ENCODE data around the gene MAPKAPK2. TPM values are rescaled to one million over a fixed set of nuclear protein-coding genes. Genes with fewer than 3 reads are reported as not detected.

MAPKAPK2 gene
- total and polyA plus RNA-seq, 12 donors = 25.3 to 129 (median 85.0) TPM

DNA sequence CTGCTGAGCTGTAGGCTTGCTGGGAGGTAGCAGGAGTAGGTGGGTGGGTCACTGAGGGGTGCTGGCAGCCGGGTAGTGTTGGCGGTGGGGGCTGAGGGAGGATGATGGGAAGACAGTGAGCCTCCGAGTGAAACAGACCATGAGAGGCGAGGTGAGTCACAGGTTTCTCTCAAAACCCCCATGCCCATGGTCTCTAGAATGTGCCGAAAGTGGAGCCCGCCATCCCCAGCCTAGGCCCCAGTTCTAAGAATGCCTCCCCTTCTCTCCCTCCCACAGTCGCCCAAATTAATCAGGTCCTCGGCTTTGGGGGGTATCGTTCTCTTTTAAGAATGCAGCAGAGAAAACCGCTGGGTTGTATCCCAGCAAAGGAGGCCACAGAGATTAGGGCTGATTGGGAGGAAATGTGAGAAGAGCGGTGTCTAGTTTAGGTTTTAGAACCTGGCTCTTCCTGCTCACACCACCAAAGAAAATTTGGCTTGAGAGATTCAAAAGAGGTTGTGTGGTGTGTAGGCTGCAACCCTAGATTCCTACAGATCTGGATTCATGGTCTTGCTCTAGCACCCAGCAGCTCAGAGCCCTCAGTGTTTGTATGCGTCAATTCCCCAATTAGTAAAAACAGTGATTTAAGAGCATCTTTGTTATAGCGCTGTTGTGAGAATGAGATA is 58.1 kb downstream of the MAPKAPK2 start:
- H3K36me3 ChIP-seq (replicated peaks in 1 of 2) = no peaks in the 10 kb centered on the region
- intact Hi-C loops (cut with DNase I) = no loop called here
- TF ChIP-seq, protein P1, sequence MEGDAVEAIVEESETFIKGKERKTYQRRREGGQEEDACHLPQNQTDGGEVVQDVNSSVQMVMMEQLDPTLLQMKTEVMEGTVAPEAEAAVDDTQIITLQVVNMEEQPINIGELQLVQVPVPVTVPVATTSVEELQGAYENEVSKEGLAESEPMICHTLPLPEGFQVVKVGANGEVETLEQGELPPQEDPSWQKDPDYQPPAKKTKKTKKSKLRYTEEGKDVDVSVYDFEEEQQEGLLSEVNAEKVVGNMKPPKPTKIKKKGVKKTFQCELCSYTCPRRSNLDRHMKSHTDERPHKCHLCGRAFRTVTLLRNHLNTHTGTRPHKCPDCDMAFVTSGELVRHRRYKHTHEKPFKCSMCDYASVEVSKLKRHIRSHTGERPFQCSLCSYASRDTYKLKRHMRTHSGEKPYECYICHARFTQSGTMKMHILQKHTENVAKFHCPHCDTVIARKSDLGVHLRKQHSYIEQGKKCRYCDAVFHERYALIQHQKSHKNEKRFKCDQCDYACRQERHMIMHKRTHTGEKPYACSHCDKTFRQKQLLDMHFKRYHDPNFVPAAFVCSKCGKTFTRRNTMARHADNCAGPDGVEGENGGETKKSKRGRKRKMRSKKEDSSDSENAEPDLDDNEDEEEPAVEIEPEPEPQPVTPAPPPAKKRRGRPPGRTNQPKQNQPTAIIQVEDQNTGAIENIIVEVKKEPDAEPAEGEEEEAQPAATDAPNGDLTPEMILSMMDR (IDR thresholded peaks at IDR 0.05) = no peak
- TF ChIP-seq POLR2A (IDR thresholded peaks at IDR 0.05) = no peak
- no peaks in the 10 kb centered on the region for H3K27me3 ChIP-seq
- H3K27ac ChIP-seq = no peak overlapping the region
- H3K4me3 ChIP-seq = no peak overlapping the region
- peaks cover 0 to 5% of the 10 kb centered on the region in 2 donors for H3K4me1 ChIP-seq (replicated peaks in 1 of 2)
- no peak for DNase-seq
- WGBS, 4 donors = 71 to 76% (median 71%) methylated on average over 10 to 13 of the region's 13 CpGs
- H3K9me3 ChIP-seq (replicated peaks in 1 of 3) = no peaks in the 10 kb centered on the region

DNA sequence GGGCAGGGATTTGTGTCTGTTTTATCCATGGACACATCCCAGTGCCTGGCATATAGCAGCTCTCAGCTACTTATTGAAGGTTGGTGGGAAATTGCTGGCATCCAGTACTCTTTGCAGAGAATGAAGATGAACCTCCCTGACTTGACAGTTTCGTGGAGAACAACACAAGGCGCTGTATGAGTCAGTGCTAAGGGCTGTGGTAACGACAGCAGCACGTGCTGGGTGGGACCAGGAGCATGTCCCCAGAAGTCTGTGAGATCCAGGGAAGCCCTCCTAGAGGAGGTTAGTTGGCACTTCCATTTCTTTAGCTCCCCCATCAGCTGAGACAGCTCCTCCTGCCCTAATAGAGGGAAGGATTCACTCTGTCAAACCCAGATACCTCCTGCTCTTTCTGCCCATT is 60.0 kb downstream of the MAPKAPK2 start:
- DNase-seq = peak in 1 of 7 donors; percentile 13
- 58 to 66% (median 59%) methylated on average over 2 to 4 of the region's 4 CpGs for WGBS, 4 donors
- Histone ChIP-seq H3K4me3 (no peak overlapping the region), H3K27me3 (no peaks in the 10 kb centered on the region), H3K36me3 (replicated peaks in 1 of 2) (no peaks in the 10 kb centered on the region), H3K27ac (no peak overlapping the region), H3K9me3 (replicated peaks in 1 of 3) (no peaks in the 10 kb centered on the region), H3K4me1 (replicated peaks in 1 of 2) (no peaks in the 10 kb centered on the region)
- TF ChIP-seq, protein P1 (IDR thresholded peaks at IDR 0.05) = no peak
- TF ChIP-seq POLR2A (IDR thresholded peaks at IDR 0.05) = no peak
- intact Hi-C loops (cut with DNase I) = no loop called here

DNA sequence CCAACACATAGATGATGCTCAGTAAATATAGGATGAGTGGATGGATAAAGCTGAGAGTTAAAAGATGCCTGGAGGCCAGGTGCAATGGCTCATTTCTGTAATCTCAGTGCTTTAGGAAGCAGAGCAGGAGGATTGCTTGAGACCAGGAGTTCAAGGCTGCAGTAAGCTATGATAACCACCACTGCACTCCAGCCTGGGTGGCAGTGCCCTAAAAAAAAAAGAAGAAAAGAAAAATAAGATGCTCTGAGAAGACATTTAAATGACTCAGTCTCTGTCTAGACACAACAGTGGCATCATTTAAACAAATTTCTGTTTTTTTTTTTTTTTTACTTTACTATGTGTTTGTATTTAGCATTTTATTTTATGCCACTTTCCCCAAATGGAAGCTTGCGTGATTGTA is 60.6 kb downstream of the MAPKAPK2 start:
- no peaks in the 10 kb centered on the region for H3K9me3 ChIP-seq (replicated peaks in 1 of 3)
- H3K4me3 ChIP-seq = no peak overlapping the region
- H3K27me3 ChIP-seq = no peaks in the 10 kb centered on the region
- intact Hi-C loops (cut with DNase I) = no loop called here
- H3K27ac ChIP-seq = no peak overlapping the region
- H3K36me3 ChIP-seq (replicated peaks in 1 of 2) = no peaks in the 10 kb centered on the region
- H3K4me1 ChIP-seq (replicated peaks in 1 of 2) = no peaks in the 10 kb centered on the region
- DNase-seq = no peak
- TF ChIP-seq, protein P1 (IDR thresholded peaks at IDR 0.05) = no peak
- no peak for TF ChIP-seq POLR2A (IDR thresholded peaks at IDR 0.05)
- 87 to 94% (median 92%) methylated on average over 1 of the region's 1 CpG for WGBS, 4 donors

DNA sequence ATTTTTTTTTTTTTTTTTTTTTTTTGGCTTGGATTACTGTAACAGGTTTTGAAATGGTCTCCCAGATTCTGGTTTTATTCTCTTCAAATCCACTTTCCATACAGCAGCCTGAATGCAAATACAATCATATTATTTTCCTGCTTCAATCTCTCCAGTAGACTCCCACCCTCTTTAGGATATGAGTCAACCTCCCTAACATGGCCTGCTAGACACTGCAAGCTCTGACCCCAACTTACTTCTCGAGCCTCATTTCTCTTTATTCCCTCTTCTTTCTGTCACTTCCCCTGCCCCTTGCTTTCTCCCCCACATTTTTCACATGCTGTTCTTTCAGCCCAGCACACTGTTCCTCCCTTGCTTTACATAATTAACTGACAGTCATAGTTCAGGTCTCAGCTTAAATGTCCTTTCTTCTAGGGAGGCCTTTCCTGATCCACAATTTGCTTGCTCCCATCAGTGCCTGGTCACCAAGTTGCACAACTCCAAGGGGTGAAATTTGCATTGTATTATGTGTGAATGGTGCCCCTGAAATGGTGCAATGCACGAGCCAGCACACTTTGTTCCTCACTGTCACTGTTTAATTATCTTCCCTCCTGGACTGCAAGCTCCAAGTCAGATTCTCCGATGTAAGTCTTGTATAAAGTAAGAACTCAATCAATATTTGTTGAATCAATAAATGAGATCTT is 63.8 kb downstream of the MAPKAPK2 start:
- Histone ChIP-seq H3K36me3 (replicated peaks in 1 of 2) (no peaks in the 10 kb centered on the region), H3K27me3 (no peaks in the 10 kb centered on the region), H3K4me3 (no peak overlapping the region), H3K9me3 (replicated peaks in 1 of 3) (no peaks in the 10 kb centered on the region), H3K4me1 (replicated peaks in 1 of 2) (no peaks in the 10 kb centered on the region), H3K27ac (no peak overlapping the region)
- no peak for TF ChIP-seq POLR2A (IDR thresholded peaks at IDR 0.05)
- TF ChIP-seq, protein P1 (IDR thresholded peaks at IDR 0.05) = no peak
- 75 to 83% (median 78%) methylated on average over 3 of the region's 3 CpGs for WGBS, 4 donors
- DNase-seq = no peak
- intact Hi-C loops (cut with DNase I) = no loop called here

Measured in adrenal gland (tissue), 12 donors.